Amygdala (tissue), 56 donors: Measurements from ENCODE around the gene AP3D1.
A peak's percentile ranks its signal among the peaks of the same experiment; 100 is the strongest.
"Not testable (repeated sequence)": the region's sequence is repeated elsewhere in the genome, so short reads cannot be mapped to it uniquely, and the experiment has no call there.

Experiments used
- DNase-seq, 56 donors: peaks; one replicate each; lab custom pipeline; 2025; lab: John Stamatoyannopoulos, UW

AP3D1 gene

DNA sequence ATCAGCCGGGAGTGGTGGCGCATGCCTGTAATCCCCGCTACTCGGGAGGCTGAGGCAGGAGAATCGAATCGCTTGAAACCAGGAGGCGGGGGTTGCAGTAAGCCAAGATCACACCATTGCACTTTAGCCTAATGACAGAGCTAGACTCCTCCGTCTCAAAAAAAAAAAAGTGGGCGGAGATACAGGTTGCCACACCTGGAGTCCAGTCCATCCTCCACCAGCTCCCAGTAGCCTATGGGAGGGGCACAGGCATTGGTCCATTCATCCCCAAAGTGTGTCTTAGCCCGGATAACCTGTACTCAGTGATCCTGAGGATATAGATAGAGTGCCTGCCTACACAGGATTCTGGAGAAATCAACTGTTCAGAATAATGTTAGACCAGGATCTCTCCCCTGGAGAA is 9.0 kb upstream of the AP3D1 start:
- no peak for DNase-seq

- no peak for DNase-seq
Observed at GRCh38 chr19:2157452-2157851, 6.1 kb upstream of the AP3D1 start.

DNA sequence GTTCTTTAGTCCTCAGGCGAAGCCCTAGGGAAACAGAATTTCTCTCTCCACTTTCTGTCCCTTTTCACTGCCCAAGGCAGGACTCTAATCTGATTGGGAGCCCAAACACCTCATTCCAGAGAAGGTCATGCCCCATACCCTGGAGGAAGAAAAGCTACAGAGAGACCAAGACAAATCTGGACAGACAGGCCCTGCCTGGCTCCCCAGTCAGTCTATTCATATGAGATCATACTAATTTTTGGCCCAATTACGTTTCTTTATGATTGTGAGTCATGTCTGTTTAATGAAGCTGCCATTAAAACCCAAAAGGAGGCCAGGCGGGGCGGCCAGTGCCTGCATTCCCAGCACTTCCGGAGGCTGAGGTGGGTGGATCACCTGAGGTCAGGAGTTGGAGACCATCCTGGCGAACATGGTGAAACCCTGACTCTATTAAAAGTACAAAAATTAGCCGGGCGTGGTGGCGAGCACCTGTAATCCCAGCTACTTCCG is 3.3 kb upstream of the AP3D1 start:
- no peak for DNase-seq

- DNase-seq = peak in 6 of 56 donors; percentile 37 to 57 (median 44)
Observed at GRCh38 chr19:2150794-2151338, 500 bp downstream of the AP3D1 start.

GRCh38 chr19:2149980-2150793 is 1.2 kb downstream of the AP3D1 start:
- peak in 12 of 56 donors; percentile 3 to 43 (median 12) for DNase-seq

DNA sequence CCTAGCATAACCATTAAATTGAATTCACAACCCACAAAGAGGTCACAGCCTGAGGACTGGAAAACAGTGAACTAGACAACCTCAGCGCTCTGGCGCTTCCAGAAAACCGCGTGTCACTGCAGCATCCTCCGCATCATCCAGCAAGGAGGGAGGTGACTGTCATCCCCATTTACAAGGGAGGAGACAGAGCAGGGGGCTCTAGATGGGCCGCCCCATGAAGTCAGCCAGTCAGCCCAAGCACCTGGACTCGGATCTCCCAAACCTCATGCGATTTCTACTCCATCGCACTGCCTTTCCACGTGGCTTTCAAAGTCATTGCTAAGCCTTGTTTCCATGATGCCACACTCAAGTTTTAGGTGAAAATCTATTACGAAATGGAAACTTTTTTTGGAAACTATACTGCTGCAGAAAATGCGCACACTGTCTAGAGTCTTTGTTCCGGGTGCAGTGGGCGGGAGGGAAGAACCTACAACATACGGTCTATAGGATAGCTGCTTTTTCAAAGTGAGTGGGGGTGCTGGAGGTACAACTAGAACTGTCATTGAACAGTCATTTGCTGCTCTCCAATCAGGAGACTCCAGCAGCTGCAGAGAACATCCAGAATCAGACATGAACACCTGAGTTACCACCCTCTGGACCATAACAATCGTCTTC is 2.8 kb downstream of the AP3D1 start:
- no peak for DNase-seq

DNA sequence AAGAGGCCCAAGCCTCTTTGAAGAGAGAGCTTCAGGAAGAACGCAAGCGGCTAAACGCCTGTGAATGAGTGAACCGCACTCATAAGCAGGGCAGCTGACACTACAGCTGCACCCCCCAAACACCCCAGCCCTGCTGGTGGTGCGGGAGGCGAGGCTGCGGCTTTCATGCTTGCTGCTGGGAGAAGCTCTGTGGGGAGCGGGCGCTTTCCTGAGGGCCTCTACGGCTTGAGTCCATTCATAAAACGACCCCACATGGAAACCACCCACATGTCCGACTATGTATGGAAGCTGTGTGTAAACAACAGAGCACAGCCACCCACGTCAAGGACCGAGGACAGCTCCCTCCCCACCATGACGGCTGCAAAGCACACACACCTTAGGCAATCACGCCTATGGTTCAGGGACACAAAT is 5.5 kb downstream of the AP3D1 start:
- DNase-seq = peak in 14 of 56 donors; percentile 2 to 58 (median 16)

DNA sequence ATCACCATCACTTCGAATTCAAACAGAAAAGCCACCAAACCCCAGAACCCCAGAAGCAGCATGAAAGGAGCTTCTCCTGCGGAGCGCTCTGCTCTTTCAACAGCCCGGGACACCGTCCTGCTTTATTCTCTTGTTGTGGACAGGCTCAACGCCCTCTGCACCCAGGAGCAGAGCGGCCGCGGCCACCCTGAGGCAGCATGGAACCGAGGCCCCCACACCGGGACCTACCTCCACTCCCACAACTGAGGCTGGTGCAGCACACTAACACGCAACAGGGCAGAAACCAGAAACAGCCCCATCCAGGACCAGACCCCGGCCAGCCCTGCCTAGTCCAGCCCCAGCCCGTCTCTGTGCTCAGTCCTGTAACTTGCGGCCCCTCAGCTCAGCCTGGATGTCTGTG is 7.2 kb downstream of the AP3D1 start:
- DNase-seq = no peak

DNA sequence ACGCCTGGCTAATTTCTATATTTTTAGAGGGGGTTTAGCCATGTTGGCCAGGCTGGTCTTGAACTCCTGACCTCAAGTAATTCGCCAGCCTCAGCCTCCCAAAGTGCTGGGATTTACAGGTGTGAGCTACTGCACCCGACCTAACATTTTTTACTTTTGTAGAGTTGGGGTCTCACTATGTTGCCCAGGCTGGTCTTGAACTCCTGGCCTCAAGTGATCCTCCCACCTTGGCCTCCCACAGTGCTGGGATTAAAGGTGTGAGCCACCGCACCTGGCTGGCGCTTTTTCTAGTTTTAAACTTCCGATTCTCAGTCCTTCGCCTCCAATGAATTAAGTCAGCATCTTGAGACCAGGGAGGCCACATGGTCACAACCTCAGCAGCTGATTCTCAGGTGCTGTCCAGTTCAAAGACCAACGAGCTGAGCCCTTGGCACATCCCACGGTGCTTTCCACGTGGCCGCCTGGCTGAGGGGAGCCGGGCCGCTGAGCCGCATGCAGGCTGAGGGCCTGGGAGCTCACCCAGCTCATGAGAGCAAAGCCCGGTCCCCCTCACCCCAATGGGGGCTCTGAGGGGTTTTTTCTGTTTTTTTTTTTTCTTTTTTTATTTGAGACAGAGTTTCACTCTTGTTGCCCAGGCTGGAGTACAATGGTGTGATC is 9.1 kb downstream of the AP3D1 start:
- no peak for DNase-seq

DNA sequence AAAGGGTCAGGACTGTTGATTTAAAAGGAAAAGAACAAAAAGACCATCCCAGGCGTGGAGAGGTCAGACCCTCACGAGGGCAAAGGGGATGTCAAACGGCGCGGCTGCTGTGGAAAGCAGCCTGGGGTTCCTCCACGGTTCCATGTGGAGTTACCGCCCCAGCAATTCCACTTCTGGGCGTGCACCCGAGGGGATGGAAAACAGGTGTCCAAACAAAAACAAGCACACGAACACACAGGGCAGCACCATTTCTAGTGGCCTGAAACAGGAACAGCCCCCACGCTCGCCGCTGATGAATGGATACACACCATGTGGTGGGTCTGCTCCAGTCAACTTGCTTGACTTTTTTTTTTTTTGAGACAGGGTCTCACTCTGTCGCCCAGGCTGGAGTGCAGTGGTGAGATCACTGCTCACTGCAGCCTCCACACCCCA is 11.2 kb downstream of the AP3D1 start:
- DNase-seq = no peak

GRCh38 chr19:2139385-2140137 is 11.8 kb downstream of the AP3D1 start:
- no peak for DNase-seq

GRCh38 chr19:2138061-2138728 is 13.2 kb downstream of the AP3D1 start:
- DNase-seq = peak in 14 of 56 donors; percentile 3 to 62 (median 24)

DNA sequence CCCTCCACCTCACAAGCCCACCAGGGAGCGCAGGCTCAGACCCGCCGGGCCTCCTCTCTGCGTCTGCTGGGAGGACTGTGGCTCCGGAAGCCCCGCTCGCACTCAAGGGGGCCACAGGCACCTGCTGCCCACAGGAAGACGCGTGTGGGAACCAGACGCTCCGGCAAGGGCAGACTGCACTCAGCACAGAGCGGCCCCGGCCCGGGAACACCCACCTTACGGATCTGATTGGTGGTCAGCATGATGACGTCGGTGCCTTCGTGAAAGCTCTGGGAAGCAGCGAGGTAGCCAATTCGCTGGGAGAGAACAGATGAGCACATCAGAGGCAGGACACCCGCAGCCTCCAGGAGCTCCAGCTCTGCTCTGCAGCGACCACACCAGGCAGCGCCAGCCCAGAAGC is 14.6 kb downstream of the AP3D1 start:
- no peak for DNase-seq

GRCh38 chr19:2135474-2136402 is 15.6 kb downstream of the AP3D1 start:
- DNase-seq = no peak

- DNase-seq = no peak
Observed at GRCh38 chr19:2132731-2133490, 18.5 kb downstream of the AP3D1 start.

DNA sequence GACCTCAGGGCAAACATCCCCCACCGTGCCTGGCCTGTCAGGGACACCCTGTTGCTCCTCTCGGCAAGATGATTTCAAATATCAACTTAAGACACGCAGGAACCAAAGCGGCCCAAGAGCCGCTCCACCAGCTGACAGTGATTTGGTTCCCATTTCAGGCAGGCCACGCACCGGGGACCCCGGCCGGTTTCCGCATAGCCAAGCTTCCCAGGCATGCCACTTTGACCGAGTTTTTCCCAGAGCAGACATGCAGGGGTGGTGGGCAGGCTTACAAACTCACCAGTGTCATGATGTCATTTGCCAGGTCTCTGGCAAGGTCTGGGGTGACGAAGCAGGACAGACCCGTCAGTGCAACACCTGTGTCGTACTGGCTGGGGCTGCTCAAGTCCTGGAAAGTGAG is 19.2 kb downstream of the AP3D1 start:
- DNase-seq = no peak

- DNase-seq = not testable (repeated sequence)
Observed at GRCh38 chr19:2131012-2131975, 20.1 kb downstream of the AP3D1 start.
